T-helper 1 cell (primary cell): ENCODE measurements around the gene RABGAP1.

Experiments used
- DNase-seq, 5 donors: peaks; one replicate each; pipeline ENCODE4 v3.0.0-alpha.2; 2012 to 2020

The RABGAP1 gene

DNA sequence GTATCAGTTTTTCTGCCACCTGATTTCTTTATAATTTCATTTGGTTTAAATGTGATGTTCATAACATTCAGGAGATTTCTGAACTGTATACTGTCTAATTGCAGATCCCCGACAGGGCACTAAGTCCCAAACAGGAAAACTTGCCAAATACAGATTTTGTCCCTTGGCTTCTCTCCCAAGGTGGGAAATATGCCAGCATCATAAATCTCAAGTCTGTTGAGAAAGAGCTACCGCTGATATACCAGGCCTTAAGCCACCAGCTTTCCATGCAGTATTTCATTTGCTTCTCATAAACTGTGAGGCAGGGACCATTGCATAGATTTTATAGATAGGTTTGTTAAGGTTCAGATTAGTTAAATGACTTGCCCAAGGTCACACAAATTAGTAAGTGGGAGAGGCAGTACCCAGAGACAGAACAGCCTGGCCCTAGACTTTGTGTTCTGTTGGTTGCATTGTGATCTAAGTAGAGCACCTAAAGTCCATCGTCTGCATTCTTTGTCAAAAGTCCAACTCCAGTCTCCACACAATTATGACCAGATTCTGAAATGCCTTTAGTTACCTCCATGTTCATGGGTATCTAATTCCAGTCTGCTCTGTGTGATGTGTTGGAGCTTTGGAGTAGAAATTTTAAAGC lies 108.9 kb downstream of the RABGAP1 start:
- no peak for DNase-seq

DNA sequence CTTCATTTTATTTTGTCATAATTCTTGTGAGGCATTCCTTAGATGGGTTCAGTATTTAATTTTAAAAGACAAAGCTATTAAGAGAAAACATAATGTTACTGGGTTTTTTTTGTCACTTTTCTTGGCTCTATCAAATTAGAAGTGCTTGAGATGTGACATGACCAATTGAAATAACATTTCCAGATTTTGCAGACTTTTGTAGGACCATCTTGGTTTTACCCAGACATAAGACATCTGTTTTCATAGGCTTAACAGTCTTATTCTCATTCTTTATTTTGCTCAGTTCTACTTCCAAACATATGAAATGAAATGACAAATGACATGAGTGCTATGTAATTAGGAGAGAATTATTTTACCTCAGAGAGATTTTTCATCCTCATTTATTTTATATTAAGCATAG lies 112.2 kb downstream of the RABGAP1 start:
- no peak for DNase-seq

DNA sequence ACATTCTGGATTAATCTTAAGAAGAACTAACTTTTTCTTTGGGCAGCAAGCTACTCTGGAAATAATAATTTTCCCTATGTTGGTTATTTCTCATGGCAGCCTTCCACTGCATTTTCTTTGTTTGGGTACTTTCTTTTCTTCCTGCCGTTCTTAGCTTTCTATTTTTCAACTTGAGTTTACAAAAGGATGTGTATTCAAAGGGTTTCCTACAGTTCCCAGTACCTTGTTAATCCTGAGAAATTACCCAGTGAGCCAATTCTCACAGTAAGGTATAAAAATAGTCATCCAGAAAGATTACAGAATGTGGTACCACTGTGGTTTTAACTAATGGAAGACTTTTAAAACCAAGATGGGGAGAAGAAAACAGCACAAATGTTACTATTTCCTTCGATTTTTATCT lies 112.9 kb downstream of the RABGAP1 start:
- no peak for DNase-seq

- DNase-seq = no peak
These were observed 118.0 kb downstream of the RABGAP1 start for GRCh38 chr9:123058834-123059233.

- no peak for DNase-seq
These were observed 118.8 kb downstream of the RABGAP1 start for GRCh38 chr9:123059472-123060220.

GRCh38 chr9:123061216-123061615 lies 120.4 kb downstream of the RABGAP1 start:
- DNase-seq = no peak

GRCh38 chr9:123062351-123063176 lies 121.7 kb downstream of the RABGAP1 start:
- no peak for DNase-seq

GRCh38 chr9:123063177-123063598 lies 122.4 kb downstream of the RABGAP1 start:
- DNase-seq = no peak

- DNase-seq = no peak
These were observed 123.1 kb downstream of the RABGAP1 start for GRCh38 chr9:123063896-123064295.

GRCh38 chr9:123064716-123065115 lies 123.9 kb downstream of the RABGAP1 start:
- no peak for DNase-seq

DNA sequence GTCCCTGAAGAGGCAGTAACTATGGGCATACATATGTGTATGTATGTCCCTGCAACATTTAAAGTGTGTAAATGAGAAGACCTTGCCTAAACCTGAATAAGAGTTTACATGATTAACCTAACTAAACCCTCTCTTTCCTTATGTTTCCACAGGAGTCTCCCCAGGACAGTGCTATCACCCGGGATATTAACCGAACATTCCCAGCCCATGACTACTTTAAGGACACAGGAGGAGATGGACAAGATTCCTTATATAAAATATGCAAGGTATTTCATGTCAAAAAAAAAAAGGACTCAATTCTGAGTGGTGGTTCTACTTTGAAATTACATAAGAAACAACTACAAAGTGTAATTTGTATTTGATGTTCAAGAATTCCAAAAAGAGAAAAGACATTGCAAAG lies 124.4 kb downstream of the RABGAP1 start:
- DNase-seq = no peak

- no peak for DNase-seq
These were observed 126.3 kb downstream of the RABGAP1 start for GRCh38 chr9:123067136-123067535.

DNA sequence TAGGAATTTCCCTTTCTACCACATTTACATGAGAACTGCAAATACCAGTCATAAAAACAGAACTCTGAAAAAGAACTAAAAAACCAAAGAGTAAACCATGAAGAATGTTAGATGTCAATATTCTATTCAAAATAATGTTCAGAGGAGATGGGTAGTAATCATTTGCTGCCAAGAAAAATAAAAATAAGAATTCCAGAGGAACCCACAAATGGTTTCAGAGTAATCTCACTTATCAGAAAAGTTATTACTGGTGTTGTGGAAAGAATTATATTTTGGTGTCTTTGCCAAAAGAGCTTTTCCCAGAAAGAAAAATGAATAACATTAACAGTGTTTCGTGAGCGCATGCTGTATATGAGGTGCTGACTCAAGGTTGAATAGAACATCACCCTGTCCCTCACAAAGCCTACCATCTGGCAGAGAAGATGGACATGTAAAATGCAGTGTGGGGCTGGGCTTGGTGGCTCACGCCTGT lies 128.2 kb downstream of the RABGAP1 start:
- no peak for DNase-seq

DNA sequence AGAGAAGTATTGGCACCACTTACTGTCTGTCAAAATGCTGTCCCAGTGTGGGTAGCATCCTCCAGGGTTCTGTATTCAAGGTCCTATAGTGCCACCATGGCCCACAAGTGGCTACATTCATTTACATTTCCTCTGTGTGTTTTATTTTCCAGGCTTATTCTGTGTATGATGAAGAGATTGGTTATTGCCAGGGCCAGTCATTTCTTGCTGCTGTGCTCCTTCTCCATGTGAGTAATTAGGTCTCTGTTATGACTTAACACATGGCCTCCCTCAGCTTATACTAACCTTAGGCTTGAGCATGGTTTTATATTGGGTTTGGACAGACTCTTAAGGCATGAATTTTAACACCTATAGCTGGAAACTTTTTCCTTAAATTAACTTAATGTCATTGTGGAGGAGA lies 129.4 kb downstream of the RABGAP1 start:
- DNase-seq = peak in 1 of 5 donors; percentile 6

- no peak for DNase-seq
These were observed 131.7 kb downstream of the RABGAP1 start for GRCh38 chr9:123072407-123072995.

- no peak for DNase-seq
These were observed 132.6 kb downstream of the RABGAP1 start for GRCh38 chr9:123073441-123073840.

- no peak for DNase-seq
These were observed 133.2 kb downstream of the RABGAP1 start for GRCh38 chr9:123073991-123074422.

DNA sequence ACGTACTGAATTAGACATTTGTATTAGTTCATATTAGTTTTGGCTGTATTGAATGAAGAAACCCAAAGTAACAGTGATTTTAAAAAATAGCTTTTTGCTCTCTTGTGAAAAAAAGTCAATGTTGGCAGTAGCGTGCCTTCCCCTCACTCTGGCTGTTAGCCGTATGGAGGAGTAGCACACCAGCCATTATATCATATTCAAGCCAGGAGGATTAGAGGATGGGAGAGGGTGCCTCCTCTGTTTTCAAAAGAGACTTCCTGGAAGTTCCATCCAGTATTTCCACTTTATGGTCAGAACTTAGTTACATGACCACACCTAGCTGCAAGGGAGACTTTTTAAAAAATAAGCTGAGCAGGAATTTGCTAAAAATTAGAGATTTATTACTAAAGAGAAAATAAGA lies 133.8 kb downstream of the RABGAP1 start:
- no peak for DNase-seq

GRCh38 chr9:123080444-123080843 lies 139.6 kb downstream of the RABGAP1 start:
- DNase-seq = no peak

DNA sequence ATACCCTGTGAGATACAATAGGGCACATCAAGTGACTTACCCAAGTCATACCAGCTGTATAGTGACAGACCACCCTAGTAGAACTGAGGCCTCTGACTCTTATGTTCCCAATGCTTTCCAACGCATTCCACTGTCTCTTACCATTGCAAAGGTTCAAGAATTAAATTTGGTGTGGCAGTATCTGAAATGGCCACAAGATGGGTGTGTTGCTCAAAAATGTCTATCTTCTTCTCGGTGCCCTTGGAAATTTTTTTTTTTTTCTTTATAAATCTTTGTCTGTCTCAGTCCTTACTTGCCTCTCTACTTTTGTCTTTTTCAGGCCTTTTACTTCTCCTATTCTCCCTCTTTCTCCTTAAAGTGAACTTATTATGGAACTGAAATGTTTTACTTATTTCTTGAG lies 141.0 kb downstream of the RABGAP1 start:
- peak in 2 of 5 donors; percentile 7 to 10 for DNase-seq

DNA sequence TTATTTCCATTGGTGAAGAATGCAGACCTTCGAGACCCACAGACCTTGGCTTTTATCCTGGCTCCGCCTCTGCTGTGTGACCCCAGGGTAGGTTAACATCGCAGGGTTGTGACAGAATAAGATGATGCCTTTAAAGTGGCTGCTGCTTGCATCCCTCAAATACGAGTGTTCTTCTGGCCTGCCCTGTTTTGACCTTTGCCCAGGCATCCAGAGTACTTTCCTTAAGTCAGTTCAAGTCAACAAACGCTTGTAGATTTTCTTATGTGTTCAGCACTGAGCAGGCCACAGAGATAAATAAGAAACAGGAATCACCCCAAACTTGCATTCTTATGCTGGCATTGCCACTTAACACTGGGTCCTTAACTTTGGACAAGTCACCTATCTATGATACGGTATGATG lies 142.9 kb downstream of the RABGAP1 start:
- DNase-seq = no peak

- no peak for DNase-seq
These were observed 143.4 kb downstream of the RABGAP1 start for GRCh38 chr9:123084256-123084655.

- no peak for DNase-seq
These were observed 145.1 kb downstream of the RABGAP1 start for GRCh38 chr9:123085916-123086315.
